Measurements from ENCODE around the gene SEC14L6.
"Not testable (repeated sequence)": the region's sequence is repeated elsewhere in the genome, so short reads cannot be mapped to it uniquely, and the experiment has no call there.

The SEC14L6 gene

DNA sequence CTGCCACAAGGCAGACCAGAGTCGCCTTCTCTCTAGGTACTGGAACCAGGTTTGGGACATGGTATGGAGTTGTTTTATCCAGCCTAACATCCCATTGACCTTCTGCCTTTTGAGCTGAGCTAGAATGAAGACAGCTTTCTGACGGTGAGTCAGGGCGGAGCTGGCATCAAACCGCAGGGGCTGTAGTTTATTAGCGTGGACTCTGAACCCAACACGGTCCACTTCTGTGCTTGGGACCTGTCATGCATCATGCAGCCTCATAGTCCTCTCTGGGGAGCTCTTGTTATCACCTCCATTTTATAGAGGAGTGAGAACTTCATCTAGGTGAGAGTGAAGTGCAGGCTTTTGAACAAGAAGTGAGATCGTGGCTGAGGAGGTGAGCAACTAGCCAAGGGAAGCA, 19.6 kb upstream of the SEC14L6 start:
- no peak for DNase-seq (ENCODE audit: low read depth in 2 of 2)

DNA sequence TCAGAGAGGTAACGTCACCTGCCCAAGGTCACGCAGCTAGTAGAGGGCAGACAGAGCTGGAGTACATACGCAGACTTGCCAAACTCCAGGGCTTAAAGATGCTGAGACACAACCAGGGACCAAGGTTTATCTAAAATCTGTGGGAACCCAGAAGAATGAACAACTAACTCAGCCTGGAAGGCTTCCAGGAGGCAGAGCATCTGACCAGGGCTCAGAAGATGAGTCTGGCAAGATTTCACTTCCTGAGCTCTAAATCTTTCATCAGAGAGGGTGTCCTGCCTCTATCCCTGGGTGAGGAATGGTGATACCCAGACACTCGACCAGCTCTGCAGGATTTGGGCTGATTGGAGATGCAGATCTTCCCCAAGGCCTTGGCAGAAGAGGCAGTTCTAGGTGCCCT, 18.8 kb upstream of the SEC14L6 start:
- no peak for DNase-seq (ENCODE audit: low read depth in 2 of 2)

DNA sequence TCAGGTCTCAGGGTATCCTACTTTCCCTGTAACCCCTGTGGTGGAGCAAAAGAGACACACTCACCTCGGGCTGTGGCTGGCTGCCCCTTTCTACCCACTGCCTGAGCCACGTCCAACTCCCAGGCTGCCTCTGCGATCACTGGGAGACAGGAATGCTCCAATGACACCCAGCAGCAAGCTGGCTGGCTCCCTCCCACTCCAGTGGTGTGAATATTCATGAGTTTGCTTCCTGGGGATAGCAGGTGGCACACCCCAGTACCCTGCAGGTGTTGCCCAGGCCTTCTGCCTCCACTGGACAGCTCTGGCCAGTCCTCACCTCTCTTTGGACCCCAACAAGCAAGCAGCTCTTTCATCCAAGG, 18.2 kb upstream of the SEC14L6 start:
- no peak for DNase-seq (ENCODE audit: low read depth in 2 of 2)

DNA sequence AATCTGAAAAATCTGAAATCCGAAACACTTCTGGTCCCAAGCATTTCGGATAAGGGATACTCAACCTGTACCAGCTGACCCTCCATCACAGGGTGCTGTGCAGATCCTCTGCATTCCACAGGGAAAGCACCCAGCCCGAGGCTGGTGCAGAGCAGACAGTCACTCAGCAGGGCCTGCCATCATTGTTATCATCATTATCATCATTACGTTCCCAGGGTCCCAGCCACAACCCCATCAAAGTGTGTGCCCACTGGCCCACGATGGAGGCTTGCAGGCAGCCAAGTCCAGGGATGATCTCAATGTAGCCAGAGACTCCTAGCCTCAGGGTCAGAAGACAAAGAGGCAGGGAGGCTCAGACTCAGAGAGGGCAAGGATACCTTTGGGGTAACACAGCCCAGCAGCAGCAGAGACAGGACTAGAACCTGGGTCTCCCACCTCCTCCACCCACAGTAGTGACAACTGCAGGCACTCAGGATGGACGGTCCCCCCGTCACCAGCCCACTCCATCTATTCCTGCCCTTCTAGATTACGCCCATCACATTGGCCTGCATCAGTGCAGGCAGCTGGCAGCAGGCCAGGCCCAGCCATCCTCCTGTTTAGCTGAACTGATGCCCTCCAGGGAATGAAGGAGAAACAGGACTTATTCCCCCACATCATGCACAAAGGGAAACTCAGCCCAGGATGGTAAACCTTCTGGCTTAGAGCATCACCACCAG, 17.7 kb upstream of the SEC14L6 start:
- DNase-seq (ENCODE audit: low read depth in 2 of 2) = no peak

DNA sequence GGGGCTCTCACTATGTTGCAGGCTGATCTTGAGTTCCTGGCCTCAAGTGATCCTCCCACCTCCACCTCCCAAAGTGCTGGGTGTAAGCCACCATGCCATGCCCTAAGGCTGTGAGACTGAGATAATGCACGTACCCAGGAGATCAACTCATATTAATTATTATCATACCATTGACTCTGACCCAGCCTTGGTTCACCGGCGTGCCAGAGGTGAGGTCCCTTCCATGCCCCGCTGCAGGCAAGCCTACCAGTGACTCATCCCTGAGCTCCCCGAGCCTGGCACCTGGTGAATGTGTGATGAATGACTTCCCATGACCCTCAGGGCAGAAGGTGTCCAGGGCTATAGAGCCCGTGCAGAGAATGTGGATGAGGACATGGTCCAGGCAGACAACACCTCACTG, 15.8 kb upstream of the SEC14L6 start:
- DNase-seq (ENCODE audit: low read depth in 2 of 2) = no peak

DNA sequence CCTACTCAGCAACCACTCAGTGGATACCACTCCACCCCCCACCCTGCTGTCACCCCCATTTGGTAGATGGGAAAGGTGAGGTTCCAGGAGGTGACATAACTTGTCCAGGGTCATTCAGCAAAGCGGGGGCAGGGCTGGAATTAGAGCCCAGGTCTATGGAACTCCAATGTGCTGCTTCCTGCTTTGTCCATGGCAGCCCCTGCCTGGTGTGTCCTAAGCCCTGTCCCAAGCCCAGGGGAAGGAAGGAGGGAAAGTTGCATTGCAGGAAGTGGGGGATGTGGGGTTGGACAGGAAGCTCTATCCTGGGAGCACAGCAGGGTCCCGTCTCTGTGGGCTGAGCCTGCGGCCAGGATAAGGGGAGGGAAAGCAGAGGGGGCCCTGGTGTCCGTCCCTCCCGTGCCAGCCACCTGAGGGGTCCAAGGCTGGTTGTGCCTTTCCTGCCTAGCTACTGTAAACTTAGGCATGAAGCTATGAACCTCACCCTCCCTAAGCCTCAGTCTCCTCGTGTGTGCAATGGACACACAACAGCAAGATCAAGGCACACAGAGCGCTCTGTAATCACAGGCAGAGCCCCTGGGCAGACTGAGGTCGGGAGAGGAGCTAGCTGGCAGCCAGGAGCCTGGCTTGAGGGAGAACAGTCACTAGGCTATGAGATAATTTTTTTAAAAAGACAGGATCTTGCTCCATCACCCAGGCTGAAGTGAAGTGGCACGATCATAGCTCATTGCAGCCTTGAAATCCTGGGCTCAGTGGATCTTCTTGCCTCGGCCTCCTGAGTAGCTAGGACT, 15.1 kb upstream of the SEC14L6 start:
- no peak for DNase-seq (ENCODE audit: low read depth in 2 of 2)

DNA sequence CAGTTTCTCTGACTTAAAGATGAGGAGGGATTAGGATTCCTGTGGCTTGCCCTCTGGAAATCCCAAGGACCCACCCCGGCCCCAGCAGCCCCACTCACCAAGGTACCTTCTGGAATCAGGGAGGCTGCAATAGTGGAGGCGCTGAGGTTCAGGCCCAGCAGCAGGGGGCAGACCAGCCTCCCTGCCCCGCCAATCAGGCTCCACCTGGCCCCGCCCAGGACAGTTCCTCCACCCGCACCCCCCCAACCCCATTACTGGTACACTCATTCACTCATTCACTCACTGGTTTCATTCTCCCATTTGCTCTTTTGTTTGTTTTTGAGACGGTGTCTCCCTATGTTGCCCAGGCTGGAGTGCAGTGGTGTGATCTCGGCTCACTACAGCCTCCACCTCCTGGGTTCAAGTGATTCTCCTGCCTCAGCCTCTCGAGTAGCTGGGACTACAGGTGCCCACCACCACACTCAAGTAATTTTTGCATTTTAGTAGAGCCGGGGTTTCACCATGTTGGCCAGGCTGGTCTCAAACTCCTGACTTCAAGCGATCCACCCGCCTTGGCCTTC, 14.2 kb upstream of the SEC14L6 start:
- DNase-seq (ENCODE audit: low read depth in 2 of 2) = not testable (repeated sequence)

DNA sequence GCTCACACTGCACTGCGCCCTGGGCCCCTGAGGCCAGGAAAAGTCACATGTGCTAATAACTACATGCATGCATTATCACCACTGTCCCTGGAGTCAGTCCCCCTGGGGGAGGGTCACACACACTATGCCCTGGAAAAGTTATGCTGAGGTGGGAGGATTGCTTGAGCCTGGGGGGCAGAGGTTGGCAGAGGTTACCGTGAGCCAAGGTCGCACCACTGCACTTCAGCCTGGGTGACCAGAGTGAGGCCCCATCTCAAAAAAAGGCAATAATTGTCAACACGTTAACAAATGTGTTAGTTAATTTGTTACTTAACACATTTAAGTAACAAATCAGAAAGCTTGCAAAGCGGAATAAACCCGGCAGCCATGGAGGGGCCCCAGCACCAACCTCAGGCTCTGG, 13.3 kb upstream of the SEC14L6 start:
- DNase-seq (ENCODE audit: low read depth in 2 of 2) = no peak

DNA sequence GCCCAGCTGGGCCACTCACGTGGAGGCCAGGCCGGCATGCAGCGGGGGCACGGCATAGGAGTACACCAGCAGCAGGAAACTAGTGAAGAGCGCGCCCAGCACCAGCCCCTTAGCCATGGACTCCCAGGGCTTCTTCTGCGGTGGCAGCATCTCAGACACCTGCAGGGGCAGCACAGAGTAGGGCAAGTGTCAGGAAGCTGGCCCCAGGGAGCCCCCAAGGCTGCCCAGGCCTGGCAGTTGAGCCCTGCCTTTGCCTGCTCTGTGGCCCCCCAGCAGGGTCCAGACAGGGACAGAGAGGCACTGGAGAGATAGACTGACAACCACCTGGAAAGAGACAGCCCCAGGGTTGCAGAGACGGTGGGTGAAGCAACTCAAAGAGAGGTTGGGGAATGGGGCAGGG, 10.7 kb upstream of the SEC14L6 start:
- no peak for DNase-seq (ENCODE audit: low read depth in 2 of 2)

DNA sequence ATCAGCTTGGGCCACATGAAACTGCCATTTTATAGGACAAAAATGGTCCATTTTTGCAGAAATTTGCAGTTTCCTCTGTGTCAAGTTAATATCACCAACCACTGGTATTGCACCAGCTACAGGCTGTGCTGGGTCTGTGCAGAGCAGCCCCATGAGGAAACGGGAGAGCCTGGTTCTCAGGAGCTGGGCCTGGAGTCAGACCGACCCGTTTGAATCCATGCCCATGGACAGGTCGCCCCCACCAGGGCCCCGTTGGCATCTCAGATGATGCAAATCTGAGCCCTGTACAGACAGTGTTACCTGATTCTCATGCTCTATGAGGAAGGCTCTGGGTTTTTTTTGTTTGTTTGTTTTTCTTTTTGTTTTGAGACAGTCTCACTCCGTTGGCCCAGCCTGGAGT, 9.8 kb upstream of the SEC14L6 start:
- DNase-seq (ENCODE audit: low read depth in 2 of 2) = no peak

DNA sequence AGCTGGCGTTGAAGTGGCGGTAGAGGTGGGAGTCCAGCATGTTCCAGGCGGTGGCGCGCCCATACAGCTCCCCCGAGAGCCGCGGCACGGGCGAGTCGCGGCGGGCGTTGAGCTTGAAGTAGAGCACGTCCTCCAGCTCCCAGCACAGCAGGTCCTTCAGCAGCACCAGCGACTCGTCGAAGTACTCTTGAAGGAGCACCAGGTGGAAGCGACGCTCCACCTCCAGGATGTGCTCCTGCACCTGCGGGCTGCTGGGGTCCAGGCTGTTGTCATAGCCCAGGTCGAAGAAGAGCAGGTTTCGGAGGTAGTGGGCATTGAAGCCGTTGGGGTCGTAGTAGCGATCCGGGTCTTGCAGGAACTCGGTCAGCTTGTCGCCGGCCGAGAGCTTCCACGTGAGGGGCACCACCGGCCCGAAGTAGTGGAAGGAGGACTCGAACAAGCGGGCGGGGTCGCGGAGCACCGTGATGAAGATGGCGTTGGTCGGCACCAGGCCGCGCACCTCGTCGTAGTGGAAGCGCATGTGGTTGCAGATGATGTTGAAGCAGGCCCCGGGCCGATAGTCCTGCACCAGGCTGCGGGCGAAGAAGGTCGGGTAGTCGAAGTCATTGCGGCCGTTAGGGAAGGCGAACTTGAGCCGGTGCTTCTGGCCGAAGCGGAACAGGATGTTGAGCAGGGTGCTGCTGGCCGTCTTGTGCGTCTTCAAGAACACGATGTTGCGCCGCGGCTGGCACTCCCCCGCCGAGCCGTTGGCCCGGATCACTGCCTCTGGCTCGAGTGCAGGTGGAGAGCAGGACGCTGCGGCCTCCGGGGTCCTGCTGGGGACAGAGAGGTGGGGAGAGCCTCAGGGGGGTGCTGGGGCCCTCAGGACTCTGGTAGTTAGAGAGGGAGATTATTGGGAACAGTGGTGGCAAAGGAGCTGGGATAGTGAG, 9.0 kb upstream of the SEC14L6 start:
- DNase-seq (ENCODE audit: low read depth in 2 of 2) = no peak

DNA sequence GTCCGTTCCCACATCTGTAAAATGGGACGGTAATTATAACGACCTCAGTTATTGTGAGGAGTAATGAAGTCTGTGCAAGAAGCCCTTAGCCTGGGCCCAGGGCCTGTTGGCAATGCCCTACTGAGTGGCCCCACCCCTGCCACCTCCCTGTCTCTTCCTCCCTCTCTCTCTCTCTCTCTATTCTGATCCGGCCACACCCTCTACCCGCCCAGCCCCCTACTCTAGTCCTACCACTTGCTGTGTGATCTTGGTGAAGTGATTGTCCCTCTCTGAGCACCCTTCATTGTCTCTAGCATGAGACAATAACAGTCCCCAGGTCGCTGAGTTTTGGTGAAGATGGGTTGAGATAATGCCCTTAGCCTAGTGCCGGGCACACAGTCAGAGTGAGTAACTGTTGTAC, 7.4 kb upstream of the SEC14L6 start:
- DNase-seq (ENCODE audit: low read depth in 2 of 2) = no peak

DNA sequence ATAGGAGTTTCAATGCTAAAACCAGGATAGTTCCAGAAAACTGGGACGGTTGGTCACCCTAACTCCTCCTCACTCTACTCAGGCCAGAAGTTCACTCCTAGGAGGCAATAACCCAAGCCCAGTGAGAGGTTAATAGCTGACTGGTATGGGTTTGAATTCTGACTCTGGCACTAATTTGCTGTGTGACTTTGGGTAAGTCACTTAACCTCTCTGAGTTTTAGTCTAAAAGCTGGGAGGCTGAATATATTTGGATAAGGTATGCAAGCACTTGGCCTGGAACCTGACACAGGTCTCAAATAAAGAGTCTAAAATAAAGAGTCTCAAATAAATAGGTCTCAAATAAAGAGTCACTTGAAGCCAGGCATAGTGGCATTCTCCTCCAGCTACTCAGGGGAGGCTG, 6.2 kb upstream of the SEC14L6 start:
- DNase-seq (ENCODE audit: low read depth in 2 of 2) = no peak

DNA sequence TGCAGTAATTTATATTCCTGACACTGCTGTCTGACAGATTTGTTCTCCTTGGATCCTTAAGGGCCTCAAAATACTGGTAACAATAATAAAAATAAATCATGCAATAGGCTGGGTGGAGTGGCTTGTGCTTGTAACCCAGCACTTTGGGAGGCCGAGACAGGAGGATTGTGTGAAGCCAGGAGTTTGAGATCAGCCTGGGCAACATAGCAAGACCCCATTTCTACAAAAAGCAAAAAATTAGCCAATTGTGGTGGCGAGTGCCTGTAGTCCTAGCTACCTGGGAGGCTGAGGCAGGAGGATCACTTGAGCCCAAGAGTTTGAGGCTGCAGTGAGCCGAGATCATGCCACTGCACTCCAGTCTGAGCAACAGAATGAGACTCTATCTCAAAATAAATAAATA, 5.3 kb upstream of the SEC14L6 start:
- DNase-seq (ENCODE audit: low read depth in 2 of 2) = not testable (repeated sequence)

DNA sequence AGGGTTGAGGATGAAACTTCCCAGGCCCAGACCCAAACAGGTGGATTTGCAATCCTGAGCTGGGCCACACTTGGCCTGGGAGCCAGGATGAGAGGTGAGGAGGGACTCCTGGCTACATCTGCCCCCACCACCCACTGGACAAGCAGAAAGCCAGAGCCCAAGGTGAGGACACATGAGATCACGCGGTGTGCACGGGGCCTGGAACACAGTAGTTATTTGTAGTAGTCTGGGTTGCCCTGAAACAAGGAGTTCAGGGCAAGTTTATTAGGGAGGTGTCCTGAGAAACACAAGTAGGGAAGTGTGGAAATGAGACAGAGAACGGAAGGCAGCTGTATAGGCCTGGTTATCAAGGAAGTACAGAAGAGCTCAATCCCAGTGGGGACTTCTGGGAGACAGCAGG, 647 bp upstream of the SEC14L6 start:
- DNase-seq (ENCODE audit: low read depth in 2 of 2) = no peak

DNA sequence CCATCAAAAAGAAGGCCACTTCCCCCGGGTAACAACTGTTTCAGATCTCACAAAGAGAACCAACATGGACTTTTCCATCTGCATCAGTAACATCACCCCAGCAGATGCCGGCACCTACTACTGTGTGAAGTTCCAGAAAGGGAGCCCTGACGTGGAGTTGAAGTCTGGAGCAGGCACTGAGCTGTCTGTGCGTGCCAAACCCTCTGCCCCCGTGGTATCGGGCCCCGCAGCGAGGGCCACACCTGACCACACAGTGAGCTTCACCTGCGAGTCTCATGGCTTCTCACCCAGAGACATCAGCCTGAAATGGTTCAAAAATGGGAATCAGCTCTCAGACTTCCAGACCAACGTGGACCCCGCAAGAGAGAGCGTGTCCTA, 3.7 kb downstream of the SEC14L6 start:
- no peak for DNase-seq (ENCODE audit: low read depth in 2 of 2)

DNA sequence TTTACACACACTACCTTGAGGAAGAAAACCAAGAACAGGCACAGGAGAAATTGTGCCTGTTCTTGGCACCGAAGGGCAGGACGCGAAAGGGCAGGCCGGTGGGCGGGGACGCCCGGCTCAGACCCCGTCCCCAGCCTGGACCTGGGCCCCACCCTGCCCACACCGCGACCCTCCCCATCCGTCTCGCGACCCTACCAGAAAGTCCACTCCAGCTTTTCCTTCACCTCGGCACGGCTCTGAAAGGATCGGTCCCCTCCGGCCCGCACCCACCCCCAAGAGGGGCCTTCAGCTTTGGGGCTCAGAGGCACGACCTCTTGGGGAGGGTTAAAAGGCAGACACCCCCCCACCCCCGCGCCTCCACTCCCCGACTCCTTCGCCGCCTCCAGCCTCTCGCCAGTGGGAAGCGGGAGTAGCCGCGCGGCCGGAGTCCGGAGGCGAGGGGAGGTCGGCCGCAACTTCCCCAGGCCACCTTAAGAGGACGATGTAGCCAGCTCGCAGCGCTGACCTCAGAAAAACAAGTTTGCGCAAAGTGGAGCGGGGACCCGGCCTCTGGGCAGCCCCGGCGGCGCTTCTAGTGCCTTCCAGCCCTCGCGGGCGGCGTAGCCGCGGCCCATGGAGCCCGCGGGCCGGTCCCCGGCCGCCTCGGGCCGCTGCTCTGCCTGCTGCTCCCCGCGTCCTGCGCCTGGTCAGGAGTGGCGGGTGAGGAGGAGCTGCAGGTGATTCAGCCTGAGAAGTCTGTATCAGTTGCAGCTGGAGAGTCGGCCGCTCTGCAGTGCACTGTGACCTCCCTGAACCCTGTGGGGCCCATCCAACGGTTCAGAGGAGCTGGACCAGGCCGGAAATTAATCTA, 4.4 kb downstream of the SEC14L6 start:
- no peak for DNase-seq (ENCODE audit: low read depth in 2 of 2)

DNA sequence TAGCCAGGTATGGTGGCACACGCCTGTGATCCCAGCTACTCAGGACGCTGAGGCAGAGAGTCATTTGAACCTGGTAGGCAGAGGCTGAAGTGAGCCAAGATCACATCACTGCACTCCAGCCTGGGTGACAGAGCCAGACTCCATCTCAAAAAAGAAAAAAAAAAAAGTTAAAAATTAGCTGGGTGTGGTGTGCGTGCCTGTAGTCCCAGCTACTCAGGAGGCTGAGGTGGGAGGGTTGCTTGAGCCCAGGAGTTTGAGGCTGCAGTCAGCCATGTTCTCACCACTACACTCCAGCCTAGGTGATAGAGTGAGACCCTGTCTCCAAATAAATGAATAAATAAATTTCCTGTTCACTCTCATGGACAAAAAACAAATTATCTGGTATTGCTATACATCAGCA, 5.0 kb downstream of the SEC14L6 start:
- DNase-seq (ENCODE audit: low read depth in 2 of 2) = not testable (repeated sequence)

DNA sequence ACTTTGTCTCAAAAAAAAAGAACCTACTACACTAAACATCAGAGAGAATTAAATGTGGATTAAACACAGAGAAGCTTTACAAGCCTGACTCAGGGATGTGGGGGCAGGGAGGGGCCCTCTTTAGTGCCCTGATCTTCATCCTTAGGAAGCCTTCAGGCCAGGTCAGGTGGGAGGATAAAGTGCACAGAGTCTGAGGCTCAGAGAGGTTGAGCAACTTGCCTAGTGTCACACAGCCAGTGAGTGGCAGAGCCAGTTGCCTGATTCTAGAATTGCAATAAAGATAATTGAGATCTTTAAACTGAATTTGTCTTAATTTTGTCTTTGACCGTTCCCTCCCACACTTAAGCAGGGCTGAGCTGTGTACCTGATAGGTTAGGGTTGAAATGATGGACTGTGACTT, 7.2 kb downstream of the SEC14L6 start:
- DNase-seq (ENCODE audit: low read depth in 2 of 2) = no peak

DNA sequence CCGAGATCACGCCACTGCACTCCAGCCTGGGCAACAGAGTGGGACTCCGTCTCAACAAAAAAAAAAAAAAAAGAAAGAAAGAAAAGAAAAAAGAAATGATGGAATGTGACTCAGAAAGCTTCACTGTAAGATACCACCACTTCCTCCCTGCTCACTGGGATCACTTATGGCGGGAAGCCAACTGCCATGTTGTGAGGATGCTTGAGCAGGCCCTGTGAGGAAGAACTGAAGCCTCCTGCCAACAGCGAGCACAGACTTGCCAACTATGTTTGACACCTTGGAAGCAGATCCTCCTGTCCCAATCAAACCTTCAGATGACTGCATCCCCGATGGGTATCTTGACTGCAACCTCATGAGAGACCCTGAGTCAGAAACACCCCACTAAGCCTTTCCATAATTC, 8.3 kb downstream of the SEC14L6 start:
- peak in 1 of 2 experiments; percentile 4 for DNase-seq (ENCODE audit: low read depth in 2 of 2)

DNA sequence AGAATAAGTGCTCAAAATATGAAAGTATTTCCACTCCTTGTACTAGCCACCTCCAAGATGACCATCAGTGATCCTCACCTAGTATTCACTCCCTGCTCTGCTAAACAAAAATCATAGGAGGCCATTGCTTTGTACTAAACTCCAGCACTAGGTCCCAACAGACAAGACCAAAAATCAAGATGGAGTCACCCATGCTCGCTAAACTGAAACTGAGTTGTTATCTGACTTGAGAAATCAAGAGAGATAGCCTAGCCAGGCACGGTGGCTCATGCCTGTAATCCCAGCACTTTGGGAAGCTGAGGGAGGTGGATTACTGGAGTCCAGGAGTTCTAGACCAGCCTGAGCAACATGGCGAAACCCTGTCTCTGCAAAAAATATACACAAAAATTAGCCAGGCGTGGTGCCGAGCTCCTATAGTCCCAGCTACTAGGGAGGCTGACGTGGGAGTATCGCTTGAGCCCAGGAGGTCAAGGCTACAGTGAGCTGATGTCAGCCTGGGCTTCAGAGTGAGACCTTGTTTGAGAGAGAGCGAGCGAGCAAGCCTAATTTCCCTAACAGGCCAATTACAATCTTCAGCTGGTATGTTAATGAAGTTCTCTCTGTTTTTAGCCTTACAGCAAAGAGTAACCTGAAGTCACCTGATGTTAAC, 9.3 kb downstream of the SEC14L6 start:
- DNase-seq (ENCODE audit: low read depth in 2 of 2) = no peak

Data from fibroblast of skin of left biceps (primary cell).